ENCODE data around the gene GCK.

Gene GCK

DNA sequence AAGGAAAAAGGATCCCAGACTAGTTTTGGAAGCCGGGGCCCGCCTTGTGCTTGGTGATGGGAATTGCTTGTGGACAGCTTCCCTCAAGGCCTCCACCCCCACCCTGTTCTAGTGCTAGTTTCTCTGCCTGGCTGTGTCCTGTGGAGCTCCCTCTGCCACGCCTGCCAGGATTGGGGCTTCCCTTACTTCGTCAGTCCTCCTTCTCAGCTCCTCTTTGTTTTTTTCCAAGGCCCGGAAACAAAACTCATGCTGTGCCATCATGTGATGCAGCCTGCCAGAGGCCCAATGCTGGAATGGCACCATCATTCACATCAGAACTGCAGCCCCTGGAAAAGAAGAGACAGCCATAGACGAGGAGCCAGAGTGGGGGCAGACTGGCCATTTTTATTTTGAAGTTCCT is 22.8 kb upstream of the GCK start:
- Histone ChIP-seq H3F3A (ENCODE audit: control insufficient read depth, insufficient read depth) (no peaks in the 10 kb centered on the region; the same call in none of the 2 replicates), H3K27me3 (ENCODE audit: control insufficient read depth, low read length) (no peaks in the 10 kb centered on the region)

DNA sequence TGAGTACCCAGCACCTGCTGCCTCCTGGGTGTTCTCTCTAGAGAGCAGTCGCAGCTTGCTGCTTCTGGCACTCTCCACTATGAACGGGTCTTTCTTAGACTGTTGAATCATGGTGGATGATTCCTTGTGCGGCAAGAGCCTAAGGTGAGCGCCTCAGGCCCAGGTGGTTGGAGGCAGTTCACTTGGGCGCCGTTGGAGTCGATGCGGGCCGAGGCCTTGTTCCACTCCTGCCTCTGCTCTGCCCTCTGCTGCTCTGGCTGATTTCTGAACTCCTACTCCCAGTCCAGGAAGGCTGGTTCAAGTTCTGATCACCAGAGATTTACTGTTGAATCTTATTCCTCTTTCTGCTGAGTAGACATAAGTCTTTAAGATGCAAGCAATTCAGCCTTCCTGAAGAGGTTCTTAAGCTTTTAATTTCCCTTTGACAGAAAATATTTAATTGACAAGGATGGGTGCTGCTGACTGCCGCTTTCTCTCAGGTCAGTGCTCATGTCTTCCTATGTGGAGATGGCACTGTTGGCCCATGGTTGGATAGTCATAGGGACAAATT is 22.0 kb upstream of the GCK start:
- Histone ChIP-seq H3K36me3 (ENCODE audit: control insufficient read depth, low read length) (peaks cover 69% of the 10 kb centered on the region), H3K4me3 (ENCODE audit: low read length) (no peak overlapping the region), H3K9me2 (replicated peaks; ENCODE audit: control insufficient read depth, low read length) (no peaks in the 10 kb centered on the region), H3K4me2 (ENCODE audit: low read length) (no peak overlapping the region), H3K4me1 (ENCODE audit: control insufficient read depth, low read length) (peaks cover 15% of the 10 kb centered on the region), H3K27ac (ENCODE audit: low read depth, low read length) (no peak overlapping the region), H4K20me1 (ENCODE audit: control insufficient read depth, insufficient read depth, low read depth, low read length) (no peaks in the 10 kb centered on the region; the same call in 1 of the 2 replicates), H3F3A (ENCODE audit: control insufficient read depth, insufficient read depth) (no peaks in the 10 kb centered on the region; the same call in none of the 2 replicates), H3K79me2 (ENCODE audit: control insufficient read depth, low read length) (no peaks in the 10 kb centered on the region), H3K9me3 (ENCODE audit: control insufficient read depth, insufficient read depth, low read length) (no peaks in the 10 kb centered on the region), H3K27me3 (ENCODE audit: control insufficient read depth, low read length) (no peaks in the 10 kb centered on the region)
- TF ChIP-seq EZH2phosphoT487 (IDR thresholded peaks at IDR 0.05; ENCODE audit: borderline replicate concordance, low read length): no peak
- TF ChIP-seq, protein P1, sequence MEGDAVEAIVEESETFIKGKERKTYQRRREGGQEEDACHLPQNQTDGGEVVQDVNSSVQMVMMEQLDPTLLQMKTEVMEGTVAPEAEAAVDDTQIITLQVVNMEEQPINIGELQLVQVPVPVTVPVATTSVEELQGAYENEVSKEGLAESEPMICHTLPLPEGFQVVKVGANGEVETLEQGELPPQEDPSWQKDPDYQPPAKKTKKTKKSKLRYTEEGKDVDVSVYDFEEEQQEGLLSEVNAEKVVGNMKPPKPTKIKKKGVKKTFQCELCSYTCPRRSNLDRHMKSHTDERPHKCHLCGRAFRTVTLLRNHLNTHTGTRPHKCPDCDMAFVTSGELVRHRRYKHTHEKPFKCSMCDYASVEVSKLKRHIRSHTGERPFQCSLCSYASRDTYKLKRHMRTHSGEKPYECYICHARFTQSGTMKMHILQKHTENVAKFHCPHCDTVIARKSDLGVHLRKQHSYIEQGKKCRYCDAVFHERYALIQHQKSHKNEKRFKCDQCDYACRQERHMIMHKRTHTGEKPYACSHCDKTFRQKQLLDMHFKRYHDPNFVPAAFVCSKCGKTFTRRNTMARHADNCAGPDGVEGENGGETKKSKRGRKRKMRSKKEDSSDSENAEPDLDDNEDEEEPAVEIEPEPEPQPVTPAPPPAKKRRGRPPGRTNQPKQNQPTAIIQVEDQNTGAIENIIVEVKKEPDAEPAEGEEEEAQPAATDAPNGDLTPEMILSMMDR (IDR thresholded peaks at IDR 0.05; ENCODE audit: low read depth, low read length, poor library complexity, severe bottlenecking): no peak

More for the DNA sequence above, 22.8 kb upstream of the GCK start:
- Histone ChIP-seq H3K4me1 (ENCODE audit: control insufficient read depth, low read length) (peaks cover 15% of the 10 kb centered on the region), H3K4me3 (ENCODE audit: low read length) (no peak overlapping the region), H3K9me2 (replicated peaks; ENCODE audit: control insufficient read depth, low read length) (no peaks in the 10 kb centered on the region), H3K79me2 (ENCODE audit: control insufficient read depth, low read length) (no peaks in the 10 kb centered on the region), H3K27ac (ENCODE audit: low read depth, low read length) (no peak overlapping the region), H3K9me3 (ENCODE audit: control insufficient read depth, insufficient read depth, low read length) (no peaks in the 10 kb centered on the region), H4K20me1 (ENCODE audit: control insufficient read depth, insufficient read depth, low read depth, low read length) (no peaks in the 10 kb centered on the region; the same call in 1 of the 2 replicates), H3K4me2 (ENCODE audit: low read length) (no peak overlapping the region), H3K36me3 (ENCODE audit: control insufficient read depth, low read length) (peaks cover 62% of the 10 kb centered on the region)
- no peak for TF ChIP-seq EZH2phosphoT487 (IDR thresholded peaks at IDR 0.05; ENCODE audit: borderline replicate concordance, low read length)
- TF ChIP-seq, protein P1 (IDR thresholded peaks at IDR 0.05; ENCODE audit: low read depth, low read length, poor library complexity, severe bottlenecking): no peak

DNA sequence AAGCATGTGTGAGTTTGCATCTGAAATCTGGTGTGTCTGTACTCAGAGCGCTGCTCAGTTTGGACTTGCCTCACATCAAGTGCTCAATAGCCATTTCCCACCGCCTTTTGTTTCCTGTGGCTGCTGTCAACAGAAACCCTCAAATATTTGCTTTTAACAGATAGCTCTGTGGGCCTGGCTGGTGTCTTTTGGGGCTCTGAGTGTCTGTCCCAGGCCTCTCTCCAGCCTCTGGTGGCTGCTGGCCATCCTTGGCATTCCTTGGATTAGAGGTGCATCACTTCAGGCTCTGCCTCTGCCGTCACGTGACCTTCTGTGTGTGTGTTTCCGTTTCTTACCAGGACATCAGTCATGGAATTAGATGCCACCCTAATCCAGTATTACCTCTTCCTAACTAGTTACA is 20.9 kb upstream of the GCK start:
- Histone ChIP-seq H3K27me3 (ENCODE audit: control insufficient read depth, low read length) (no peaks in the 10 kb centered on the region), H3K4me3 (ENCODE audit: low read length) (no peak overlapping the region), H3K79me2 (ENCODE audit: control insufficient read depth, low read length) (no peaks in the 10 kb centered on the region), H3K4me2 (ENCODE audit: low read length) (no peak overlapping the region), H3K36me3 (ENCODE audit: control insufficient read depth, low read length) (peaks cover 80% of the 10 kb centered on the region), H3K4me1 (ENCODE audit: control insufficient read depth, low read length) (peaks cover 15% of the 10 kb centered on the region), H3K9me3 (ENCODE audit: control insufficient read depth, insufficient read depth, low read length) (no peaks in the 10 kb centered on the region), H4K20me1 (ENCODE audit: control insufficient read depth, insufficient read depth, low read depth, low read length) (no peaks in the 10 kb centered on the region; the same call in 1 of the 2 replicates), H3K27ac (ENCODE audit: low read depth, low read length) (no peak overlapping the region), H3F3A (ENCODE audit: control insufficient read depth, insufficient read depth) (no peaks in the 10 kb centered on the region; the same call in none of the 2 replicates), H3K9me2 (replicated peaks; ENCODE audit: control insufficient read depth, low read length) (no peaks in the 10 kb centered on the region)
- TF ChIP-seq, protein P1 (IDR thresholded peaks at IDR 0.05; ENCODE audit: low read depth, low read length, poor library complexity, severe bottlenecking): no peak
- no peak for TF ChIP-seq EZH2phosphoT487 (IDR thresholded peaks at IDR 0.05; ENCODE audit: borderline replicate concordance, low read length)
